ENCODE measurements around the gene OR11L1. TPM values are rescaled to one million over a fixed set of nuclear protein-coding genes. Genes with fewer than 3 reads are reported as not detected.

OR11L1 gene
- total RNA-seq, 4 donors from 2014 or later: not detected

- Histone ChIP-seq H3K27ac (replicated peaks in 1 of 4) (no peak overlapping the region), H3K4me3 (no peak overlapping the region), H3K27me3 (no peaks in the 10 kb centered on the region), H3K36me3 (no peaks in the 10 kb centered on the region), H3K9me3 (no peaks in the 10 kb centered on the region), H3K4me1 (no peaks in the 10 kb centered on the region)
- TF ChIP-seq CTCF (IDR thresholded peaks at IDR 0.05) (no peak), POLR2A (IDR thresholded peaks at IDR 0.05; ENCODE audit: low read depth) (no peak), EP300 (IDR thresholded peaks at IDR 0.05) (no peak), POLR2AphosphoS5 (IDR thresholded peaks at IDR 0.05) (no peak)
- intact Hi-C loops (cut with DNase I): no loop called here
- no peak for DNase-seq (ENCODE audit: extremely low spot score)
- WGBS: 81% methylated on average over 13 of the region's 13 CpGs
Measured at GRCh38 chr1:247825362-247825761, 16.3 kb downstream of the OR11L1 start.

GRCh38 chr1:247824023-247824422 is 17.7 kb downstream of the OR11L1 start, which contains the start of gene OR14A16:
Gene OR14A16, minus strand, starts transcription at chr1:247824119. Its CDS starts 8,390 bp downstream, at chr1:247815729.
- H3K27ac ChIP-seq (replicated peaks in 1 of 4): no peak within 1 kb of the TSS
- H3K4me3 ChIP-seq: no peak within 1 kb of the TSS
- DNase-seq (ENCODE audit: extremely low spot score): no peak
- no peaks in the 10 kb centered on the region for H3K9me3 ChIP-seq
- 66% methylated on average over 6 of the region's 6 CpGs for WGBS
- no peaks in the 10 kb centered on the region for H3K4me1 ChIP-seq
- intact Hi-C loops (cut with DNase I): no loop called here
- H3K36me3 ChIP-seq: no peaks in the 10 kb centered on the region
- H3K27me3 ChIP-seq: no peaks in the 10 kb centered on the region
- no peak for TF ChIP-seq POLR2A (IDR thresholded peaks at IDR 0.05; ENCODE audit: low read depth)
- no peak for TF ChIP-seq CTCF (IDR thresholded peaks at IDR 0.05)
- no peak for TF ChIP-seq EP300 (IDR thresholded peaks at IDR 0.05)
- no peak for TF ChIP-seq POLR2AphosphoS5 (IDR thresholded peaks at IDR 0.05)

GRCh38 chr1:247822060-247822459 is 19.6 kb downstream of the OR11L1 start:
- H3K4me3 ChIP-seq: no peak overlapping the region
- 34% methylated on average over 2 of the region's 2 CpGs for WGBS
- TF ChIP-seq CTCF (IDR thresholded peaks at IDR 0.05) (no peak), POLR2A (IDR thresholded peaks at IDR 0.05; ENCODE audit: low read depth) (no peak), EP300 (IDR thresholded peaks at IDR 0.05) (no peak), POLR2AphosphoS5 (IDR thresholded peaks at IDR 0.05) (no peak)
- DNase-seq (ENCODE audit: extremely low spot score): no peak
- no peaks in the 10 kb centered on the region for H3K9me3 ChIP-seq
- H3K27me3 ChIP-seq: no peaks in the 10 kb centered on the region
- intact Hi-C loops (cut with DNase I): no loop called here
- H3K36me3 ChIP-seq: no peaks in the 10 kb centered on the region
- no peaks in the 10 kb centered on the region for H3K4me1 ChIP-seq
- H3K27ac ChIP-seq (replicated peaks in 1 of 4): no peak overlapping the region

- Histone ChIP-seq H3K4me1 (no peaks in the 10 kb centered on the region), H3K27ac (replicated peaks in 1 of 4) (no peak overlapping the region), H3K36me3 (no peaks in the 10 kb centered on the region), H3K9me3 (peaks cover 0 to 8% (median 0%) of the 10 kb centered on the region in 4 donors), H3K4me3 (no peak overlapping the region), H3K27me3 (no peaks in the 10 kb centered on the region)
- intact Hi-C loops (cut with DNase I): no loop called here
- TF ChIP-seq EP300 (IDR thresholded peaks at IDR 0.05): no peak
- no peak for TF ChIP-seq POLR2A (IDR thresholded peaks at IDR 0.05; ENCODE audit: low read depth)
- TF ChIP-seq POLR2AphosphoS5 (IDR thresholded peaks at IDR 0.05): no peak
- no peak for TF ChIP-seq CTCF (IDR thresholded peaks at IDR 0.05)
- DNase-seq (ENCODE audit: extremely low spot score): no peak
- WGBS: 58% methylated on average over 2 of the region's 2 CpGs
Measured at GRCh38 chr1:247812637-247813036, 29.1 kb downstream of the OR11L1 start.

GRCh38 chr1:247797518-247797917 is 44.2 kb downstream of the OR11L1 start:
- Histone ChIP-seq H3K9me3 (no peaks in the 10 kb centered on the region), H3K4me3 (no peak overlapping the region), H3K27ac (replicated peaks in 1 of 4) (no peak overlapping the region), H3K36me3 (no peaks in the 10 kb centered on the region), H3K27me3 (no peaks in the 10 kb centered on the region), H3K4me1 (no peaks in the 10 kb centered on the region)
- intact Hi-C loops (cut with DNase I): no loop called here
- 41% methylated on average over 2 of the region's 2 CpGs for WGBS
- no peak for TF ChIP-seq CTCF (IDR thresholded peaks at IDR 0.05)
- no peak for TF ChIP-seq POLR2A (IDR thresholded peaks at IDR 0.05; ENCODE audit: low read depth)
- TF ChIP-seq EP300 (IDR thresholded peaks at IDR 0.05): no peak
- no peak for TF ChIP-seq POLR2AphosphoS5 (IDR thresholded peaks at IDR 0.05)
- DNase-seq (ENCODE audit: extremely low spot score): no peak

All from esophagus muscularis mucosa (tissue), 4 donors.